Measurements from ENCODE around the gene HOXB2. TPM values are rescaled to one million over a fixed set of nuclear protein-coding genes. Genes with fewer than 3 reads are reported as not detected.

Gene HOXB2
- total and polyA plus RNA-seq, 2 experiments from 2014 or later, result not detected

- Mint-ChIP-seq H3K4me1 (peaks cover 39% of the 10 kb centered on the region), H3K4me3 (no peak overlapping the region)
- H3K4me1 ChIP-seq (ENCODE audit: insufficient read depth), result peaks cover 52% of the 10 kb centered on the region
Measured at GRCh38 chr17:48588074-48588415, 43.1 kb upstream of the HOXB2 start.

GRCh38 chr17:48587276-48588073 is 42.6 kb upstream of the HOXB2 start:
- H3K27me3 ChIP-seq (ENCODE audit: insufficient read depth), result peaks cover 100% of the 10 kb centered on the region
- H3K4me1 ChIP-seq (ENCODE audit: insufficient read depth), result peaks cover 54% of the 10 kb centered on the region
- no peak overlapping the region for H3K4me3 ChIP-seq
- Mint-ChIP-seq H3K36me3 (ENCODE audit: low read depth) (no peaks in the 10 kb centered on the region), H3K27me3 (ENCODE audit: insufficient read depth, low read depth, poor library complexity) (peaks cover 100% of the 10 kb centered on the region), H3K4me1 (peaks cover 39% of the 10 kb centered on the region), H3K9me3 (no peaks in the 10 kb centered on the region; the same call in 1 of the 3 replicates), H3K27ac (no peak overlapping the region), H3K4me3 (no peak overlapping the region)
- H3K27ac ChIP-seq (ENCODE audit: low read depth), result no peak overlapping the region
- peak; percentile 88 for TF ChIP-seq EZH2 (IDR thresholded peaks at IDR 0.05; ENCODE audit: low read depth, unreplicated experiment)
- no peak for TF ChIP-seq ETS1 (IDR thresholded peaks at IDR 0.05)
- H2AFZ ChIP-seq, result no peak overlapping the region
- peaks cover 60% of the 10 kb centered on the region for H3F3A ChIP-seq (replicated peaks; ENCODE audit: low read depth)
- no peak overlapping the region for H3K4me2 ChIP-seq
- peaks cover 72% of the 10 kb centered on the region for H4K20me1 ChIP-seq (replicated peaks; ENCODE audit: insufficient read depth)
- DNase-seq (ENCODE audit: low spot score), result no peak
- no peak for ATAC-seq
- H3K36me3 ChIP-seq (ENCODE audit: insufficient read depth), result no peaks in the 10 kb centered on the region
- no peaks in the 10 kb centered on the region for H3K79me2 ChIP-seq (replicated peaks; ENCODE audit: insufficient read depth)
- no peaks in the 10 kb centered on the region for H3K9me2 ChIP-seq (ENCODE audit: insufficient read depth)

More at GRCh38 chr17:48588074-48588415, 43.1 kb upstream of the HOXB2 start:
- H3K27me3 ChIP-seq (ENCODE audit: insufficient read depth), result peaks cover 100% of the 10 kb centered on the region
- H3F3A ChIP-seq (replicated peaks; ENCODE audit: low read depth), result peaks cover 60% of the 10 kb centered on the region
- H3K9me2 ChIP-seq (ENCODE audit: insufficient read depth), result no peaks in the 10 kb centered on the region
- no peak overlapping the region for H3K27ac ChIP-seq (ENCODE audit: low read depth)
- H3K79me2 ChIP-seq (replicated peaks; ENCODE audit: insufficient read depth), result no peaks in the 10 kb centered on the region
- peaks cover 66% of the 10 kb centered on the region for H4K20me1 ChIP-seq (replicated peaks; ENCODE audit: insufficient read depth)
- H2AFZ ChIP-seq, result no peak overlapping the region
- no peaks in the 10 kb centered on the region for H3K36me3 ChIP-seq (ENCODE audit: insufficient read depth)
- no peaks in the 10 kb centered on the region for H3K36me3 Mint-ChIP-seq (ENCODE audit: low read depth)
- DNase-seq (ENCODE audit: low spot score) (no peak), ATAC-seq (no peak)
- H3K4me3 ChIP-seq, result no peak overlapping the region
- H3K27ac Mint-ChIP-seq, result no peak overlapping the region
- TF ChIP-seq STAT1 (IDR thresholded peaks at IDR 0.05; ENCODE audit: unreplicated experiment), result no peak
- no peak for TF ChIP-seq ZNF114 (CRISPR knock-in tag; IDR thresholded peaks at IDR 0.05)
- no peak for TF ChIP-seq ZNF331 (CRISPR knock-in tag; IDR thresholded peaks at IDR 0.05; ENCODE audit: low read depth)
- peak; percentile 46 for TF ChIP-seq EZH2 (IDR thresholded peaks at IDR 0.05; ENCODE audit: low read depth, unreplicated experiment)
- no peak overlapping the region for H3K4me2 ChIP-seq
- no peaks in the 10 kb centered on the region; the same call in 1 of the 3 replicates for H3K9me3 Mint-ChIP-seq
- peaks cover 100% of the 10 kb centered on the region for H3K27me3 Mint-ChIP-seq (ENCODE audit: insufficient read depth, low read depth, poor library complexity)

GRCh38 chr17:48586355-48587258 is 41.7 kb upstream of the HOXB2 start:
- Mint-ChIP-seq H3K27ac (no peak overlapping the region), H3K9me3 (no peaks in the 10 kb centered on the region; the same call in 1 of the 3 replicates), H3K27me3 (ENCODE audit: insufficient read depth, low read depth, poor library complexity) (peaks cover 100% of the 10 kb centered on the region), H3K4me1 (peaks cover 40% of the 10 kb centered on the region), H3K4me3 (peak overlapping the region; percentile 60; the same call in 1 of the 3 replicates), H3K36me3 (ENCODE audit: low read depth) (no peaks in the 10 kb centered on the region)
- no peak for DNase-seq (ENCODE audit: low spot score)
- peaks cover 58% of the 10 kb centered on the region for H3K4me1 ChIP-seq (ENCODE audit: insufficient read depth)
- H3K27me3 ChIP-seq (ENCODE audit: insufficient read depth), result peaks cover 100% of the 10 kb centered on the region
- TF ChIP-seq EZH2 (IDR thresholded peaks at IDR 0.05; ENCODE audit: low read depth, unreplicated experiment), result peak; percentile 90
- TF ChIP-seq ETS1 (IDR thresholded peaks at IDR 0.05), result no peak
- H3K79me2 ChIP-seq (replicated peaks; ENCODE audit: insufficient read depth), result no peaks in the 10 kb centered on the region
- H3K4me3 ChIP-seq, result peak overlapping the region; percentile 47; the same call in 1 of the 2 replicates
- 0 out of 3 replicates have a peak, but pooled peaks have one; percentile 3 for ATAC-seq
- H4K20me1 ChIP-seq (replicated peaks; ENCODE audit: insufficient read depth), result peaks cover 72% of the 10 kb centered on the region
- H2AFZ ChIP-seq, result no peak overlapping the region
- peak overlapping the region; percentile 81; the same call in 1 of the 2 replicates for H3K4me2 ChIP-seq
- H3K27ac ChIP-seq (ENCODE audit: low read depth), result no peak overlapping the region
- no peaks in the 10 kb centered on the region for H3K9me2 ChIP-seq (ENCODE audit: insufficient read depth)
- H3F3A ChIP-seq (replicated peaks; ENCODE audit: low read depth), result peaks cover 62% of the 10 kb centered on the region
- H3K36me3 ChIP-seq (ENCODE audit: insufficient read depth), result no peaks in the 10 kb centered on the region

Data from GM23338 (cell line).